HCT116 (cell line): Measurements from ENCODE around the gene GFOD1. TPM values are rescaled to one million over a fixed set of nuclear protein-coding genes. Genes with fewer than 3 reads are reported as not detected.

Experiments
- ATAC-seq: fragments of 200-7000 bp; cut with Tn5 transposase; 2 replicates; pipeline ENCODE4 v1.9.1; 2020; ENCODE audit warnings: mild to moderate bottlenecking, moderate library complexity
- BruUV-seq: library from RNA; stranded (reverse); fragments of 400-500 nt; replicated peaks from 2 replicates; lab custom pipeline; 2021; lab: Mats Ljungman, UMichigan
- CTCF ChIA-PET: fragments of 300-600 bp; sonication (Branson Sonifier 250); formaldehyde crosslinking; loops from one replicate; lab custom pipeline; 2021; ENCODE audit warnings: antibody characterized with exemption; lab: Charles Lee
- POLR2A ChIA-PET: fragments of 300-600, 350-600 bp; sonication (Branson Sonifier 250); formaldehyde crosslinking; loops from one replicate; lab custom pipeline; 2021; ENCODE audit warnings: antibody characterized with exemption; lab: Charles Lee
- RAD21 ChIA-PET, 2 experiments: fragments of 300-600 bp; sonication (Branson Sonifier 250); formaldehyde crosslinking; loops; one replicate each; lab custom pipeline; 2023; ENCODE audit warnings: low total read pairs in 2 of 2; ENCODE audit not compliant: uncharacterized antibody in 2 of 2, unreplicated experiment in 2 of 2, low non-redundant PET in 1 of 2; lab: Charles Lee
- DNase-seq: peaks from one replicate; pipeline ENCODE4 v3.0.0-alpha.2; 2010; ENCODE audit warnings: low read depth, low spot score
- H2AFZ ChIP-seq: fragments of 200-600 bp; shearing (Covaris generic), sonication (generic); 2 replicates; pipeline ENCODE4 v1.6.1; 2017; ENCODE audit warnings: low read depth, mixed run types, mixed read lengths, antibody characterized with exemption, low read length; ENCODE audit not compliant: poor library complexity, severe bottlenecking
- H3K27ac ChIP-seq: 2 replicates; pipeline ENCODE4 v1.5.1; 2012; ENCODE audit warnings: low read depth, low read length
- H3K27me3 ChIP-seq: fragments of 200-600 bp; sonication (generic); 2 replicates; pipeline ENCODE4 v1.6.1; 2016; ENCODE audit warnings: mixed run types, low read length, mixed read lengths; ENCODE audit not compliant: insufficient read depth
- H3K36me3 ChIP-seq, 2 experiments: fragments of 200-500 bp in 1 of 2; fragments of 200-600 bp in 1 of 2; sonication (Bioruptor generic) in 1 of 2; sonication (generic) in 1 of 2; 2 replicates each; pipeline versions ENCODE4 v1.5.1 to v1.6.1; 2014 to 2016; ENCODE audit warnings: low read length in 2 of 2, inconsistent platforms in 1 of 2, mixed read lengths in 1 of 2, mixed run types in 1 of 2; ENCODE audit not compliant: insufficient read depth in 2 of 2, control insufficient read depth in 1 of 2
- H3K4me1 ChIP-seq, 2 experiments: fragments of 200-600 bp in 1 of 2; sonication (generic) in 1 of 2; 2 replicates each; pipeline versions ENCODE4 v1.5.1 to v1.6.1; 2012 to 2017; ENCODE audit warnings: low read length in 2 of 2, inconsistent platforms in 1 of 2, mild to moderate bottlenecking in 1 of 2, mixed read lengths in 1 of 2, mixed run types in 1 of 2, moderate library complexity in 1 of 2; ENCODE audit not compliant: insufficient read depth in 2 of 2, control insufficient read depth in 1 of 2
- H3K4me2 ChIP-seq: fragments of 200-600 bp; sonication (generic); 2 replicates; pipeline ENCODE4 v1.6.1; 2017; ENCODE audit warnings: mixed run types, low read length, mixed read lengths
- H3K4me3 ChIP-seq, 2 experiments: fragments of 200-600 bp in 1 of 2; sonication (generic) in 1 of 2; replicated peaks in 1 of 2; 2 replicates each; pipeline ENCODE4 v1.5.1; 2011 to 2016; ENCODE audit warnings: low read length in 2 of 2, control low read depth in 1 of 2, low read depth in 1 of 2, mild to moderate bottlenecking in 1 of 2, mixed read lengths in 1 of 2, mixed run types in 1 of 2
- H3K79me2 ChIP-seq: fragments of 200-600 bp; sonication (generic); 2 replicates; pipeline ENCODE4 v1.6.1; 2017; ENCODE audit warnings: mild to moderate bottlenecking, mixed run types, low read length, moderate library complexity, mixed read lengths; ENCODE audit not compliant: insufficient read depth
- H3K9ac ChIP-seq: fragments of 200-600 bp; sonication (generic); 2 replicates; pipeline ENCODE4 v1.6.1; 2016; ENCODE audit warnings: low read length, mixed read lengths
- H3K9me2 ChIP-seq: fragments of 200-600 bp; sonication (generic), shearing (Covaris generic); 2 replicates; pipeline ENCODE4 v1.6.1; 2017; ENCODE audit warnings: mixed run types, mild to moderate bottlenecking, moderate library complexity; ENCODE audit not compliant: insufficient read depth
- H3K9me3 ChIP-seq, 2 experiments: fragments of 200-500 bp in 1 of 2; fragments of 200-600 bp in 1 of 2; sonication (Bioruptor generic) in 1 of 2; sonication (generic) in 1 of 2; 2 replicates each; pipeline ENCODE4 v1.6.1; 2014 to 2017; ENCODE audit warnings: low read length in 2 of 2, mixed read lengths in 2 of 2, inconsistent platforms in 1 of 2, low read depth in 1 of 2, mild to moderate bottlenecking in 1 of 2, mixed run types in 1 of 2, moderate library complexity in 1 of 2; ENCODE audit not compliant: control insufficient read depth in 1 of 2, insufficient read depth in 1 of 2
- H4K20me1 ChIP-seq: fragments of 200-600 bp; sonication (generic), shearing (Covaris generic); 2 replicates; pipeline ENCODE4 v1.6.1; 2017; ENCODE audit warnings: mixed run types, mild to moderate bottlenecking, moderate library complexity; ENCODE audit not compliant: insufficient read depth
- CBX3 ChIP-seq: IDR thresholded peaks from 2 replicates; pipeline ENCODE4 v1.6.1; 2012; ENCODE audit warnings: low read depth
- CEBPB ChIP-seq: IDR thresholded peaks from 2 replicates; pipeline ENCODE4 v1.6.1; 2012; ENCODE audit warnings: low read depth
- EZH2phosphoT487 ChIP-seq: fragments of 200-600 bp; IDR thresholded peaks from 2 replicates; pipeline ENCODE4 v1.6.1; 2018; ENCODE audit warnings: antibody characterized with exemption, borderline replicate concordance
- FOSL1 ChIP-seq: IDR thresholded peaks from 2 replicates; pipeline ENCODE4 v1.6.1; 2012; ENCODE audit warnings: low read depth
- JUND ChIP-seq: IDR thresholded peaks from 2 replicates; pipeline ENCODE4 v1.6.1; 2012
- POLR2A ChIP-seq: IDR thresholded peaks from 2 replicates; pipeline ENCODE4 v1.7.0; 2011; ENCODE audit warnings: borderline replicate concordance; ENCODE audit not compliant: insufficient read depth, insufficient read length; ENCODE audit errors: extremely low read depth
- RAD21 ChIP-seq: IDR thresholded peaks from 2 replicates; pipeline ENCODE4 v1.6.1; 2012; ENCODE audit warnings: low read depth, mild to moderate bottlenecking
- SIN3A ChIP-seq: IDR thresholded peaks from 2 replicates; pipeline ENCODE4 v1.6.1; 2012; ENCODE audit warnings: low read depth
- SP1 ChIP-seq: IDR thresholded peaks from 2 replicates; pipeline ENCODE4 v1.6.1; 2012; ENCODE audit warnings: low read depth
- YY1 ChIP-seq: IDR thresholded peaks from 2 replicates; pipeline ENCODE4 v1.6.1; 2011; ENCODE audit warnings: low read length, low read depth, moderate library complexity, mild to moderate bottlenecking; ENCODE audit not compliant: insufficient replicate concordance; ENCODE audit errors: extremely low read depth
- ZNF274 ChIP-seq: fragments of 200-500 bp; sonication (Bioruptor generic); IDR thresholded peaks from 2 replicates; pipeline ENCODE4 v1.6.1; 2014; ENCODE audit warnings: mild to moderate bottlenecking, low read depth, low read length, inconsistent platforms
- intact Hi-C: fragments of 100-400 bp; cut with micrococcal nuclease; formaldehyde crosslinking; loops from 2 replicates; pipeline ENCODE4 v1.10.0; 2022
- total RNA-seq: library from RNA; stranded (reverse); gene quantifications from one replicate; pipeline ENCODE4 v1.2.1, GENCODE V29; 2021; ENCODE audit not compliant: unreplicated experiment
- TF ChIP-seq, protein P1 (sequence below): IDR thresholded peaks from 2 replicates; pipeline ENCODE4 v1.6.1; 2012; ENCODE audit warnings: low read depth
- TF ChIP-seq, protein P2 (sequence below): IDR thresholded peaks from 2 replicates; pipeline ENCODE4 v1.6.1; 2012
- TF ChIP-seq, protein P3 (sequence below): IDR thresholded peaks from 2 replicates; pipeline ENCODE4 v1.6.1; 2012

GFOD1 gene
- total RNA-seq, 1 experiment from 2014 or later = 3.8 TPM

DNA sequence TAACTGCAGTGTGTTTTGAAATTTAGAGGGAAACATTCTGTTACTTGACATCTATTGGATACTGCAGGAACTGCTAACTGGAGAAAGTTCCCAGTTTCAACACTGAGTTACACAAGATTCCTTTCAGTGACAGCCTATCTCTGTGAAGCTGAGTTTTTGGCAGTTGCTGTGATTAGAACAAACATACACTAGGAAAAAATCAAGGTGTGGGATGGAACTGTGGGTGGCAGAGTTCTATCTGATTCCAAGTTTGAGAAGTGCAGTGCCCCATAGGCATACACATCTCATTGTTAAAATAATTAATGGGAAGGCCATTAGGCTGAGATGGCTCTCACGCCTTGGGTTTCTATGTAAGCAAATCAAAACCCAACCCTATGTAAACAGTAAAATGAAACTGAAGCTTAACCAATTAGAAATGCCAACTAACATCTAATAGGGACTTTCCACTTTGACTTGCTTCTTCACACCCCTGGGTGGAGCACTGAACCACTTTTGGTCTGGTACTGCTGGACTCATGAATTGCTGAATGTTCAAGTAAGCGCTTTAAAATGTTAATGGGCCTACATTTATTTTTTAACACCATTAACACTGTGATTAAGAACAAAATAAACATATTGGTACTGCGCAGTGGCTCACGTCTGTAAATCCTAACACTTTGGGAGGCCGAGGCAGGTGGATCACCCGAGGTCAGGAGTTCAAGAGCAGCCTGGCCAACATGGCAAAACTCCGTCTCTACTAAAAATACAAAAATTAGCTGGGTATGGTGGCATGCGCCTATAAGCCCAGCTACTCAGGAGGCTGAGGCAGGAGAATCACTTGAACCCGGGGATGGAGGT is 103.9 kb downstream of the GFOD1 start:
- no peak for DNase-seq
- no TSS peak for BruUV-seq
- intact Hi-C loops = no loop called here

DNA sequence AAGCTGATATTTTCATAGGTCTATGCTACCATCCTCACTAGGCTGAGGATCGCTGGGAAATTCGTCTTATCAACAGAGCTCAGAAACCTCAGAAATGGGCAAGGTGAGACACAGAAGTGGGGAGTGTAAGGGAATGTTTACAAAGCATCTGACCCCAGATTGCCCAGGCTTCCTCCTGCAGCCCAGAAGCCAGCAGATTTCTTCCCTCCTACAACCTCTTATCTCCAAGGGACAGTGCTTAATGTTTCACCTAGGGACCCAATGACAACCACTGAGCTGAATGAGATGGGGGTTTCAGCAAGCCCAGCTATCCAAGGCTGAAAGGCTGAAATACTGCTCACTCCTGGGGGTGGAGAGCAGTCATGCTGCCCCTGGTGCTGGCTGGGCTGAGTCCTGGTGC is 106.6 kb downstream of the GFOD1 start:
- no peaks in the 10 kb centered on the region for H3K4me1 ChIP-seq
- intact Hi-C loops = no loop called here
- no peak overlapping the region for H3K9ac ChIP-seq
- no peaks in the 10 kb centered on the region for H4K20me1 ChIP-seq
- ChIA-PET RAD21 (no interaction called here), POLR2A (no interaction called here), CTCF (no interaction called here)
- DNase-seq (no peak), ATAC-seq (no peak)
- TF ChIP-seq CBX3 (no peak), RAD21 (no peak), CEBPB (no peak), ZNF274 (no peak), SIN3A (no peak), JUND (no peak), SP1 (no peak), EZH2phosphoT487 (no peak), POLR2A (no peak), FOSL1 (no peak)
- TF ChIP-seq, protein P1, sequence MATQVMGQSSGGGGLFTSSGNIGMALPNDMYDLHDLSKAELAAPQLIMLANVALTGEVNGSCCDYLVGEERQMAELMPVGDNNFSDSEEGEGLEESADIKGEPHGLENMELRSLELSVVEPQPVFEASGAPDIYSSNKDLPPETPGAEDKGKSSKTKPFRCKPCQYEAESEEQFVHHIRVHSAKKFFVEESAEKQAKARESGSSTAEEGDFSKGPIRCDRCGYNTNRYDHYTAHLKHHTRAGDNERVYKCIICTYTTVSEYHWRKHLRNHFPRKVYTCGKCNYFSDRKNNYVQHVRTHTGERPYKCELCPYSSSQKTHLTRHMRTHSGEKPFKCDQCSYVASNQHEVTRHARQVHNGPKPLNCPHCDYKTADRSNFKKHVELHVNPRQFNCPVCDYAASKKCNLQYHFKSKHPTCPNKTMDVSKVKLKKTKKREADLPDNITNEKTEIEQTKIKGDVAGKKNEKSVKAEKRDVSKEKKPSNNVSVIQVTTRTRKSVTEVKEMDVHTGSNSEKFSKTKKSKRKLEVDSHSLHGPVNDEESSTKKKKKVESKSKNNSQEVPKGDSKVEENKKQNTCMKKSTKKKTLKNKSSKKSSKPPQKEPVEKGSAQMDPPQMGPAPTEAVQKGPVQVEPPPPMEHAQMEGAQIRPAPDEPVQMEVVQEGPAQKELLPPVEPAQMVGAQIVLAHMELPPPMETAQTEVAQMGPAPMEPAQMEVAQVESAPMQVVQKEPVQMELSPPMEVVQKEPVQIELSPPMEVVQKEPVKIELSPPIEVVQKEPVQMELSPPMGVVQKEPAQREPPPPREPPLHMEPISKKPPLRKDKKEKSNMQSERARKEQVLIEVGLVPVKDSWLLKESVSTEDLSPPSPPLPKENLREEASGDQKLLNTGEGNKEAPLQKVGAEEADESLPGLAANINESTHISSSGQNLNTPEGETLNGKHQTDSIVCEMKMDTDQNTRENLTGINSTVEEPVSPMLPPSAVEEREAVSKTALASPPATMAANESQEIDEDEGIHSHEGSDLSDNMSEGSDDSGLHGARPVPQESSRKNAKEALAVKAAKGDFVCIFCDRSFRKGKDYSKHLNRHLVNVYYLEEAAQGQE = no peak
- TF ChIP-seq, protein P2, sequence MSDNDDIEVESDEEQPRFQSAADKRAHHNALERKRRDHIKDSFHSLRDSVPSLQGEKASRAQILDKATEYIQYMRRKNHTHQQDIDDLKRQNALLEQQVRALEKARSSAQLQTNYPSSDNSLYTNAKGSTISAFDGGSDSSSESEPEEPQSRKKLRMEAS = no peak
- TF ChIP-seq, protein P3, sequence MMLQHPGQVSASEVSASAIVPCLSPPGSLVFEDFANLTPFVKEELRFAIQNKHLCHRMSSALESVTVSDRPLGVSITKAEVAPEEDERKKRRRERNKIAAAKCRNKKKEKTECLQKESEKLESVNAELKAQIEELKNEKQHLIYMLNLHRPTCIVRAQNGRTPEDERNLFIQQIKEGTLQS = no peak
- H3K4me2 ChIP-seq = no peak overlapping the region
- no TSS peak for BruUV-seq
- H3K36me3 ChIP-seq = no peaks in the 10 kb centered on the region
- H2AFZ ChIP-seq = no peak overlapping the region
- H3K27me3 ChIP-seq = no peaks in the 10 kb centered on the region
- H3K9me2 ChIP-seq = no peaks in the 10 kb centered on the region
- H3K4me3 ChIP-seq = no peak overlapping the region
- no peaks in the 10 kb centered on the region for H3K9me3 ChIP-seq
- H3K79me2 ChIP-seq = no peaks in the 10 kb centered on the region
- H3K27ac ChIP-seq = no peak overlapping the region

More for the DNA sequence above, 103.9 kb downstream of the GFOD1 start:
- TF ChIP-seq YY1 (no peak), RAD21 (peak; percentile 30; the same call in 1 of the 2 replicates)
- H3K27ac ChIP-seq = no peak overlapping the region
- ChIA-PET POLR2A (no interaction called here), CTCF (no interaction called here), RAD21 (no interaction called here)
- no peak for ATAC-seq
- H3K4me3 ChIP-seq = no peak overlapping the region
- H3K4me2 ChIP-seq = no peak overlapping the region
- no peaks in the 10 kb centered on the region for H3K79me2 ChIP-seq
- H3K9me2 ChIP-seq = no peaks in the 10 kb centered on the region
- H3K4me1 ChIP-seq = no peaks in the 10 kb centered on the region
- H4K20me1 ChIP-seq = no peaks in the 10 kb centered on the region
- no peak overlapping the region for H3K9ac ChIP-seq
- no peaks in the 10 kb centered on the region for H3K36me3 ChIP-seq
- no peaks in the 10 kb centered on the region for H3K9me3 ChIP-seq
- H3K27me3 ChIP-seq = no peaks in the 10 kb centered on the region
- H2AFZ ChIP-seq = no peak overlapping the region
